Stimulated activated CD8-positive, alpha-beta memory T cell treated with anti-CD3 and anti-CD28 coated beads, Interleukin-4, amount 100 ng/mL, for 4 hours (primary cell): ENCODE results near the gene LIG3.
"Not testable (repeated sequence)": the region's sequence is repeated elsewhere in the genome, so short reads cannot be mapped to it uniquely, and the experiment has no call there.

Experiments
- DNase-seq, 2 donors: peaks; one replicate each; pipeline ENCODE4 v3.0.0-alpha.2; 2020; ENCODE audit warnings: low read depth in 2 of 2, low spot score in 1 of 2

The LIG3 gene

GRCh38 chr17:35030780-35031179 lies 50.5 kb downstream of the LIG3 start:
- DNase-seq: no peak

- no peak for DNase-seq
Measured at GRCh38 chr17:35038453-35038852, 58.1 kb downstream of the LIG3 start.

GRCh38 chr17:35041390-35041789 lies 61.1 kb downstream of the LIG3 start:
- no peak for DNase-seq

- no peak for DNase-seq
Measured at GRCh38 chr17:35044181-35044580, 63.9 kb downstream of the LIG3 start.

GRCh38 chr17:35045458-35045979 lies 65.2 kb downstream of the LIG3 start:
- DNase-seq: not testable (repeated sequence)

DNA sequence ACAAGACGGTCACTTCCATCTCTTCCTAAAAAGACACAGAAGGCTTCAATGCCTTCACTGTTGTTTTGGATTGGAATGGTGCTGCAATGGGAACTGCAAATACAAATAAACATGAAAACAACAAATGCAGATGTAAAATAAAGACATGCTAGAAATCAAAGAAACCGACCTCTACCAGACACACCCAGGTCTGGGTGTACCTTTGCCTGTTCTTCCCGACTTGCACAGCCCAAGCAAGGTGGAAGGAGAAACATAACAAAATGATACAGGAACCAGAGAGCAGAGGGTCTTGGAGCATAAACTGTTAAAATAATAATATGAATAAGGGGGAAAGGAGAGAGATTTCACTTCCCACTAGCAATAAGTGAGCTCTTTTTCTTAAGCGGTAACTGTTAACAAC lies 65.9 kb downstream of the LIG3 start:
- no peak for DNase-seq

- DNase-seq: no peak
Measured at GRCh38 chr17:35046740-35047283, 66.5 kb downstream of the LIG3 start.

GRCh38 chr17:35048685-35049379 lies 68.5 kb downstream of the LIG3 start:
- no peak for DNase-seq

GRCh38 chr17:35050170-35050569 lies 69.9 kb downstream of the LIG3 start:
- no peak for DNase-seq

DNA sequence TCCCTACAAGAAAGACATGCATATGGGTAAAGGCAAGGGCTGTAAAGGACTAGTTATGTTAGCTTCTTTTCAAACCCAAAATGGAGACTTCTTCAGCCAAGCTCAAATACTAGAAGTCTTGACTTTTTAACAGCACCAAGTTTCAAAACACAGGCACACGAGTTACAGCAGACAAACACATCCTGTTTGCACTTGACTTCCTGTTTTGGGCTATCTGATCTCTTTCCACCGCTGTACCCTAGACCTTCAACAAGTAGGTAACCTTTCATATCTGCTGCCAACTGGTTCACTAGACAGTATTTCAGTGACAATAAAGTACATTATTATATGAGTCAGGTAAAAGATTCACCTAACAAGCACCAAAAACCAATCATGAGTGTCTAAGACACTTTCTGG lies 70.9 kb downstream of the LIG3 start:
- no peak for DNase-seq

GRCh38 chr17:35051579-35052240 lies 71.4 kb downstream of the LIG3 start:
- DNase-seq: no peak

GRCh38 chr17:35052241-35052610 lies 71.9 kb downstream of the LIG3 start:
- no peak for DNase-seq

GRCh38 chr17:35052780-35053179 lies 72.5 kb downstream of the LIG3 start:
- DNase-seq: no peak

DNA sequence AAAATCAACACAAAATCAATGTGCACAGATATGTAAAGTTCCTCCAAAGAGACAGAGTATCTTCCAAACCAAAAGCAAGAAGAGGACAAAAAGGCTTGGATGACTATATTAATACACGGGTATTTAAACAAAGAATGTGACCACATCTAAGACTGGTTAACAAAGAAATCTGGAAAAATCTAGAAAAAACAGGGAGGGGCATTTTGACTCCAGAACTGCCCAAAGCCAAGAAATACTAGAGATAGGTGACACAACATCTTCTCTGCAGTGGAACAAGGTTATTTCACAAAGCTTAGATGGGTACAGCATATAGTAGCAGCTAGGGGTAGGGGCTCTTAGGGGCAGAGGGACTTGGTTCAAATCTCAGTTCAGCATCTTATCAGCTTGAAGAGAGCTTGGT lies 72.9 kb downstream of the LIG3 start:
- no peak for DNase-seq

GRCh38 chr17:35056013-35056412 lies 75.7 kb downstream of the LIG3 start:
- no peak for DNase-seq

DNA sequence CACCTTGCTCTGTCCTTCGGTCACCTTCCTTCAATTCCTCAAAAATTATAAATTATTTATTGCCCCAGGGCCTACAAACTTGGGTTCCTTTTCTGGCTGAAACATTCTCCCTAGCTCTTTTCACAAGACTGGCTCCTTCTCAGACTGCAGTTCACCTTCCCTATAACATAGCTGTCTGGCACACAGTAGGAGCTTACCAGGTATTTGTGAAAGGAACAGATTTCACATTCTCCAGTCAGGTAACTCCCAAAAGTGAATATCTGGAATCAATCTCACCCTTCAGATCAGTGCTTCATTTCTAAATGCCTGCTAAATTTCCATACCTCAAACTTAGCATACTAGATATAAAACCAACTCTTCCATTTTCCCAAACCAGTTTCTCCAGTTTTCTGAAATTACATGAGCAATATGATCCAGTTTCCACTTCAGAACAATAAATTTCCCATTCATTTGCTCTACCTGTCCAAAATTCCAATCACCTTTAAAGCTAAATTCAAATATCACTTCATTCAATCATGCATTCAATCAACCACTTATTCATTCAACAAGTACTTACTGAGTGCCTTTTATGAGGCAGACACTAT lies 77.1 kb downstream of the LIG3 start:
- no peak for DNase-seq
